Muscle of leg (tissue), 11 donors: ENCODE results near the gene NEURL1B. TPM values are rescaled to one million over a fixed set of nuclear protein-coding genes. Genes with fewer than 3 reads are reported as not detected.
A peak's percentile ranks its signal among the peaks of the same experiment; 100 is the strongest.
"Not testable (repeated sequence)": the region's sequence is repeated elsewhere in the genome, so short reads cannot be mapped to it uniquely, and the experiment has no call there.

ENCODE experiments used
- DNase-seq: peaks from one replicate; pipeline ENCODE4 v3.0.0; 2013
- H3K27ac ChIP-seq: one replicate; pipeline ENCODE4 v1.5.1; 2013; ENCODE audit warnings: mild to moderate bottlenecking, low read length, control low read depth
- H3K27me3 ChIP-seq: one replicate; pipeline ENCODE4 v1.6.1; 2013; ENCODE audit warnings: low read length; ENCODE audit not compliant: control insufficient read depth, insufficient read depth
- H3K36me3 ChIP-seq: one replicate; pipeline ENCODE4 v1.6.1; 2013; ENCODE audit warnings: low read length; ENCODE audit not compliant: control insufficient read depth, insufficient read depth
- H3K4me1 ChIP-seq: one replicate; pipeline ENCODE4 v1.6.1; 2013; ENCODE audit warnings: low read length; ENCODE audit not compliant: control insufficient read depth, insufficient read depth
- H3K4me3 ChIP-seq: one replicate; pipeline ENCODE4 v1.5.1; 2013; ENCODE audit warnings: low read length, control low read depth
- H3K9me3 ChIP-seq: replicated peaks from 2 replicates; pipeline ENCODE4 v1.6.1; 2013; ENCODE audit warnings: low read depth, low read length; ENCODE audit not compliant: control insufficient read depth
- whole genome bisulfite sequencing: methylation state at CpG from one replicate; pipeline ENCODE4 v1.1.5; 2013; ENCODE audit warnings: missing lambda C conversion rate; ENCODE audit not compliant: insufficient coverage; 5-methylcytosine and 5-hydroxymethylcytosine counted together
- polyA plus RNA-seq, 8 donors: library from polyadenylated mRNA; unstranded; fragments of 120-200 nt; gene quantifications; one replicate each; pipeline versions ENCODE4 v1.2.1 to v1.2.3, GENCODE V29; 2013; ENCODE audit warnings: inconsistent platforms in 1 of 8, low replicate concordance in 1 of 8; ENCODE audit not compliant: insufficient read length in 8 of 8, insufficient read depth in 1 of 8
- total RNA-seq: library from RNA; stranded (reverse); fragments of 120-200 nt; gene quantifications from one replicate; pipeline ENCODE4 v1.2.4, GENCODE V29; 2013

NEURL1B gene
- total and polyA plus RNA-seq, 9 donors: 27.3 to 45.2 (median 36.2) TPM

- no peaks in the 10 kb centered on the region for H3K9me3 ChIP-seq
- peaks cover 31% of the 10 kb centered on the region for H3K4me1 ChIP-seq
- H3K36me3 ChIP-seq: no peaks in the 10 kb centered on the region
- no peaks in the 10 kb centered on the region for H3K27me3 ChIP-seq
- DNase-seq: no peak
- no peak overlapping the region for H3K4me3 ChIP-seq
- 94% methylated on average over 7 of the region's 7 CpGs for WGBS
- no peak overlapping the region for H3K27ac ChIP-seq
Observed at GRCh38 chr5:172596638-172597231, 44.3 kb upstream of the NEURL1B start.

DNA sequence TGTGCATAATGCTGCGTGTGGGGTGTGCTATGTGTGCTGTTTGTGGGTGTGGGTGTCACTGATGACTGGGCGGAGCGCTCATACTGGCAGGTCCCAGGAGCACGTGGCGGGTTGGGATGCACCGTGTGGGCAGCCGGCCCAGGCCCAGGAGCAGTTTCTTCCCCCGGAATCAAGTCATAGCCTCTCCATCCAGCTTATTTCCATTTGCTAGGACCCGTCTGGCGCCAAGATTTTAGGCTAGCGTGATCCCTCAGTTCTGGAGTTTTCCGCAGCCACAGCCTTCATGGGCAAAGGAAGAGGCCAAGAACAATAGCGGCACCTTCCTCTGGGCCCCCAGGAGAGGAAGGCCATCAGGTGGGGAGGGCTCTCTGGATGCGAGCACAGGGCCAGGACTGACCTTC lies 43.3 kb upstream of the NEURL1B start:
- peaks cover 41% of the 10 kb centered on the region for H3K4me1 ChIP-seq
- no peaks in the 10 kb centered on the region for H3K27me3 ChIP-seq
- 71% methylated on average over 12 of the region's 14 CpGs for WGBS
- no peaks in the 10 kb centered on the region for H3K9me3 ChIP-seq
- no peaks in the 10 kb centered on the region for H3K36me3 ChIP-seq
- no peak overlapping the region for H3K4me3 ChIP-seq
- DNase-seq: peak; percentile 61
- peak overlapping the region; percentile 51 for H3K27ac ChIP-seq

DNA sequence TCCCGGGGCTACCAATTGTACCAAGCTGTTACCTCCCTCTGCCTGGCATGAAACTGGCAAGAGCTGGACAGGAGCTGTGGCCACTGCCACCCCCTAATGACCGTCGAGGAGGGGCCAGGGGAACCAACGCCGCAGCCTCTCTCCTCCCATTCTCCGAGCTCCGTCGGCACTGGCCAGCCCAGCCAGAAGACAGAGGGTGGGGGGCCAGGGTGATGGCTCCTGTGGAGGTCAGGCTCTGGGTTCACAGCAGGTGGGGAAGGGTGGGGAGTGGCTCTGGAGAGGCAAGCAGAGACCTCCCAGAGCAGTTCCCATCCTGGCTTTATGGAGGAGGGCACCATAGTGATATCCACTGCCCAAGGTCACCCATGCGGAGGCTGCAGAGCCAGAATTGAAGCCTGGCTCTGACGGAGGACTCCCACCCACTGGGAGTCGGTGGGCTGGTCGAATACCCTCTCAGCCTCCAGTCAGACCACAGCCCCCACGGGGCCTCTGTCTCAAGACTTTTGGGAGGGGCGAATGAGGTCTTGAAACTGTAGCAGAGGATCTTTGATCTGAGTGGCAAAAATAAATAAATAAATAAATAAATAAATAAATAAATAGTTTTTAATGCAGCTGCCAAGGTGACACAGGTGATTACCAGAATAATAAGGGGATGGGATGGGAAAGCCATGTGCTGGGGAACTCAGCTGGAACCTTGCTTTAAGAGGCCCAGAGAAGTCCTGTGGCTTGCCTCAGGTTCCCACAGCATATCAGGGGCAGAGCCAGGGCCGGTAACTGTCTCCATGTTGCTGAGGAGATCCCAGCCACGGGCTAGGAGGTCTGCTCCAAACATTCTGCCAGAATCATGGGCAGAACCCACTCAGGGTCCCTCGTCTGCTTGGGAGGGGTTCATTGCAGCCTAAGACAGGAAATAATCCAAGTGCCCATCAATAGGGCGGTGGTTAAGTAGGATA lies 42.5 kb upstream of the NEURL1B start:
- DNase-seq: no peak
- 77% methylated on average over 7 of the region's 18 CpGs for WGBS
- H3K4me3 ChIP-seq: no peak overlapping the region
- H3K4me1 ChIP-seq: peaks cover 48% of the 10 kb centered on the region
- H3K9me3 ChIP-seq: no peaks in the 10 kb centered on the region
- H3K27me3 ChIP-seq: no peaks in the 10 kb centered on the region
- H3K36me3 ChIP-seq: no peaks in the 10 kb centered on the region
- peak overlapping the region; percentile 51 for H3K27ac ChIP-seq

DNA sequence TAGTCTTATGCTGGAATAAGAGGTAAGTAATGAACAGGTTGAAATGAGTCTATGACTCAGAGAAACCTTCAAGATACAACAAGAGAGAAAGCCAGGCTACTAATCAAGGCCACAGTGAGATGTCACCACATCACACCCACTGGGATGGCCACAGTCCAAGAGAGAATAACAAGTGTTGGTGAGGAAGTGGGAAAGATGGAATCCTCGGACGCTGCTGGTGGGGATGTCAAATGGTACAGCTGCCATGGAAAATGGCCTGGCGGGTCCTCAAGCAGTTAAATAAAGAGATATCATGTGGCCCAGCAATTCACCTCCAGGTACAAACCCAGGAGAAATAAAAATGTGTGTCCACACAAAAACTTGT lies 41.9 kb upstream of the NEURL1B start:
- Histone ChIP-seq H3K36me3 (no peaks in the 10 kb centered on the region), H3K4me1 (peaks cover 55% of the 10 kb centered on the region), H3K27ac (no peak overlapping the region), H3K27me3 (no peaks in the 10 kb centered on the region), H3K4me3 (no peak overlapping the region), H3K9me3 (no peaks in the 10 kb centered on the region)
- no CpG with 5 or more reads among the region's 3 CpGs for WGBS
- DNase-seq: no peak

- Histone ChIP-seq H3K4me3 (no peak overlapping the region), H3K9me3 (peaks cover under 1% of the 10 kb centered on the region), H3K27ac (no peak overlapping the region), H3K36me3 (no peaks in the 10 kb centered on the region), H3K27me3 (no peaks in the 10 kb centered on the region), H3K4me1 (peaks cover 50% of the 10 kb centered on the region)
- no peak for DNase-seq
- 75% methylated on average over 3 of the region's 3 CpGs for WGBS
Observed at GRCh38 chr5:172600571-172600970, 40.5 kb upstream of the NEURL1B start.

DNA sequence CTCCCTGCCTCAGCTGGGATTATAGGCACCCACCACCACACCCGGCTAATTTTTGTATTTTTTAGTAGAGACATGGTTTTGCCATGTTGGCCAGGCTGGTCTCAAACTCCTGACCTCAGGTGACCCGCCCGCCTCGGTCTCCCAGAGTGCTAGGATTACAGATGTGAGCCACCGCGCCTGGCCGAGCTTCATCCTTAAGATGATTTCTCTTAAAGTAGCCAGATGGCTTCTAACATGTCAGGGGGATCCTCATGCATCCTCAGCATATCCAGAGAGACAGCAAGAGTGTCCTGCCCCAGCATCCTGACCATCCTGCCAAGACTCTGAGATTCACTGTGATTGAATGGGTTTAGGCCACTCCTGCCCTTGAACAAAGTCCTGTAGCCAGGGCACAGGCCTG lies 39.5 kb upstream of the NEURL1B start:
- peaks cover 50% of the 10 kb centered on the region for H3K4me1 ChIP-seq
- H3K27ac ChIP-seq: peak overlapping the region; percentile 94
- 80% methylated on average over 2 of the region's 7 CpGs for WGBS

GRCh38 chr5:172602783-172603231 lies 38.3 kb upstream of the NEURL1B start:
- Histone ChIP-seq H3K9me3 (peaks cover 3% of the 10 kb centered on the region), H3K4me3 (no peak overlapping the region), H3K27me3 (no peaks in the 10 kb centered on the region), H3K36me3 (no peaks in the 10 kb centered on the region), H3K4me1 (peaks cover 44% of the 10 kb centered on the region), H3K27ac (peak overlapping the region; percentile 94)
- DNase-seq: peak; percentile 70
- WGBS: 15% methylated on average over 14 of the region's 14 CpGs

More for the DNA sequence above, 39.5 kb upstream of the NEURL1B start:
- not testable (repeated sequence) for H3K27me3 ChIP-seq, H3K9me3 ChIP-seq, DNase-seq, H3K36me3 ChIP-seq, H3K4me3 ChIP-seq

- peaks cover 3% of the 10 kb centered on the region for H3K9me3 ChIP-seq
- peak overlapping the region; percentile 94 for H3K27ac ChIP-seq
- WGBS: 9% methylated on average over 12 of the region's 17 CpGs
- H3K4me1 ChIP-seq: peaks cover 39% of the 10 kb centered on the region
- no peaks in the 10 kb centered on the region for H3K27me3 ChIP-seq
- no peak overlapping the region for H3K4me3 ChIP-seq
- DNase-seq: peak; percentile 83
- no peaks in the 10 kb centered on the region for H3K36me3 ChIP-seq
Observed at GRCh38 chr5:172603251-172603806, 37.7 kb upstream of the NEURL1B start.

GRCh38 chr5:172605466-172605865 lies 35.6 kb upstream of the NEURL1B start:
- Histone ChIP-seq H3K4me3 (no peak overlapping the region), H3K36me3 (no peaks in the 10 kb centered on the region), H3K9me3 (peaks cover 3% of the 10 kb centered on the region), H3K27me3 (no peaks in the 10 kb centered on the region), H3K4me1 (peaks cover 32% of the 10 kb centered on the region), H3K27ac (no peak overlapping the region)
- no peak for DNase-seq

- 43% methylated on average over 1 of the region's 4 CpGs for WGBS
- Histone ChIP-seq H3K27me3 (no peaks in the 10 kb centered on the region), H3K4me3 (no peak overlapping the region), H3K36me3 (no peaks in the 10 kb centered on the region), H3K9me3 (peaks cover 3% of the 10 kb centered on the region), H3K4me1 (peaks cover 26% of the 10 kb centered on the region), H3K27ac (no peak overlapping the region)
- no peak for DNase-seq
Observed at GRCh38 chr5:172606156-172606785, 34.8 kb upstream of the NEURL1B start.
